ENCODE results near the gene KCNN3. TPM values are rescaled to one million over a fixed set of nuclear protein-coding genes. Genes with fewer than 3 reads are reported as not detected.

The KCNN3 gene
- total RNA-seq, 1 donor from 2014 or later, result 4.3 TPM

DNA sequence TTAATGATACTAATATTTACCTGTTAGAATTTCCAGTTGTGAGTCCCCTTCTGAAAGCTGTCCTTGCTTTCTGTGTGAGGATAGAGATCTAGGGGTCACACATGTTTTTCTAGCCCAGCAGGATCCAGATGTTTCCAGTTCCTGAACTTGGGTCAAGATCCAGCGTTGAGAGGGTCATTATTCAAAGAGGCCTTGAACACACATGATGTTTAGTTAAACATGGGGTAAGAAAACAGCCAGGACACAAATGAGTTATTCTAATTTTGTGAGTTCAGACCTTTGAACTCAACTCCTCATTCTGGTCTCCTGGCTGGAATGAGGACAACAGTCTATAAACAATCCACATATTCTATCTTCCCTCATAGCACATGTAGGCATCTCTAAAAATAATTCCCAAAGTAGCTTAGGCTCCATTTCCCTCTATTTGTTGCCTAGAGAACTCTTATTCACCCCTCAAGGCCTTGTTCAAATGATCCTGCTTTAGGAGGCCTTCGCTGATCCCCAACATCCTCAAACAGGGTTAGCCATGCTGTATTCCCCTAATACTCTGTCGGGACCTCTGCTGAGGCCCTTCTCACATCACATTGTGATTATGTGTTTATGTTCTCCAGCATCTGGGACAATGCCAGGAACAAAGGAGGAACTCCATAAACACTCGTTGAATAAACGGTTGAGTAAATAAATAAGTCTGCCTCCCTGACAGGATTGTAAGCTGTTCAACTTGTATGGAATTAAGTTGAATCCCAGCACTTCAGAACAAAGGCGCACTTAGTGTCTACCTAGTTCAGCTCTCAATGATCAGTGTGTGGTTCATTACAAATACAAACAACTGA, 15.0 kb upstream of the KCNN3 start:
- Mint-ChIP-seq H3K9me3 (no peaks in the 10 kb centered on the region), H3K4me1 (peaks cover 32% of the 10 kb centered on the region), H3K27me3 (ENCODE audit: insufficient read depth, low read depth) (peaks cover 4% of the 10 kb centered on the region), H3K4me3 (no peak overlapping the region), H3K27ac (peak overlapping the region; percentile 24), H3K36me3 (no peaks in the 10 kb centered on the region)
- TF ChIP-seq, protein P1, sequence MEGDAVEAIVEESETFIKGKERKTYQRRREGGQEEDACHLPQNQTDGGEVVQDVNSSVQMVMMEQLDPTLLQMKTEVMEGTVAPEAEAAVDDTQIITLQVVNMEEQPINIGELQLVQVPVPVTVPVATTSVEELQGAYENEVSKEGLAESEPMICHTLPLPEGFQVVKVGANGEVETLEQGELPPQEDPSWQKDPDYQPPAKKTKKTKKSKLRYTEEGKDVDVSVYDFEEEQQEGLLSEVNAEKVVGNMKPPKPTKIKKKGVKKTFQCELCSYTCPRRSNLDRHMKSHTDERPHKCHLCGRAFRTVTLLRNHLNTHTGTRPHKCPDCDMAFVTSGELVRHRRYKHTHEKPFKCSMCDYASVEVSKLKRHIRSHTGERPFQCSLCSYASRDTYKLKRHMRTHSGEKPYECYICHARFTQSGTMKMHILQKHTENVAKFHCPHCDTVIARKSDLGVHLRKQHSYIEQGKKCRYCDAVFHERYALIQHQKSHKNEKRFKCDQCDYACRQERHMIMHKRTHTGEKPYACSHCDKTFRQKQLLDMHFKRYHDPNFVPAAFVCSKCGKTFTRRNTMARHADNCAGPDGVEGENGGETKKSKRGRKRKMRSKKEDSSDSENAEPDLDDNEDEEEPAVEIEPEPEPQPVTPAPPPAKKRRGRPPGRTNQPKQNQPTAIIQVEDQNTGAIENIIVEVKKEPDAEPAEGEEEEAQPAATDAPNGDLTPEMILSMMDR (IDR thresholded peaks at IDR 0.05), result no peak
- Histone ChIP-seq H3K36me3 (no peaks in the 10 kb centered on the region), H3K27ac (no peak overlapping the region), H3K9me3 (ENCODE audit: low read depth) (no peaks in the 10 kb centered on the region), H3K4me1 (peaks cover 5% of the 10 kb centered on the region), H3K27me3 (no peaks in the 10 kb centered on the region), H4K20me1 (ENCODE audit: low read depth) (no peaks in the 10 kb centered on the region), H3K79me2 (ENCODE audit: low read depth) (no peaks in the 10 kb centered on the region), H3K4me2 (no peak overlapping the region), H3K9ac (no peak overlapping the region), H3F3A (ENCODE audit: low read depth) (no peaks in the 10 kb centered on the region), H2AFZ (replicated peaks) (no peak overlapping the region), H3K4me3 (no peak overlapping the region)
- no peak for DNase-seq (ENCODE audit: low spot score)

DNA sequence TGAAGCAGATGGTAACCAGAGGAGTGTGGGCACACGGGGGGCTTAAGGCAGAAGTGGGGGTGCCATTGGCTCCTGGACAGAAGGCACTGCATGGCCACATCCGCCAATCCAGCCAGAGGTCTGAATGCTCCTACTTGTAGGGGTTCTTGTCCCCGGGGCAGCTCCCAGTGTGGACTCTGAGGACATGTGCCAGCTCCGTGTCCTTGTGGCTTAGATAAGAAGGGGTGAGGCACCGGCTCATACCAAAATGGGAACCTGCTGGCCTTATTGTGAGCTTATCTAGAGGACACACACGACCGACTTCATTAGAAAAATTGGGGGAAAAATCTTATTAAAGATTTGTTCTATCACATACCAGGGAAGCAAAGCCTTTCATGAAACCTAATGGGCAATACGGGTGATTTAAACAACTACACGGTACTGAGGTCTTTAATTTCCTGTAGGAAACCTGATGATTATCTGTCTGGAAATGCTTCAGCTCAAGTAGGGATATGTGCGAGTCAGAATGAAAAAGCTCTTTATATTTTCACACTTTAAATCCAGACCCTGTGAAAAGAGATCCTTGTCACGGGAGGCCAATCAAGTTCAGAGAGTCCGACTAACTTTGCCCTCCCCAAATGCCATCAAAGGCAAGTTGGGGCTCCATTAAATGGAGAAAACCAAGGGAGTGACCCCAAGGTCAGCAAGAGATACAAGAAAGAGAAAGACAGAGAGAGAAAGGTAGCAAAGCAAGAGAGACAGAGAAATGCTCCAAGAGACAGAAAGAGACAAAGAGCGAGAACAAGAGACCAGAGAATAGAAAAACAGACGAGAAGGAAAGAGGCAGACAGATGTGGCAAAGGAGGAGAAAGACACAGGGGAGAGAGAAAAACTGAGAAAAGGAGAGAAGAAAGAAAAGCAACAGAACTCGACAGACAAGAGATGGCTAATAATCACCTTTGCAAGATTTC, 14.1 kb upstream of the KCNN3 start:
- H3K27ac Mint-ChIP-seq, result no peak overlapping the region
- Histone ChIP-seq H3K27ac (no peak overlapping the region), H3K4me3 (no peak overlapping the region), H3F3A (ENCODE audit: low read depth) (no peaks in the 10 kb centered on the region), H3K79me2 (ENCODE audit: low read depth) (no peaks in the 10 kb centered on the region), H3K4me2 (no peak overlapping the region), H3K36me3 (no peaks in the 10 kb centered on the region), H3K9me3 (ENCODE audit: low read depth) (no peaks in the 10 kb centered on the region), H3K4me1 (peaks cover 5% of the 10 kb centered on the region), H3K27me3 (no peaks in the 10 kb centered on the region), H4K20me1 (ENCODE audit: low read depth) (no peaks in the 10 kb centered on the region), H3K9ac (no peak overlapping the region), H2AFZ (replicated peaks) (no peak overlapping the region)
- no peak for DNase-seq (ENCODE audit: low spot score)
- H3K27me3 Mint-ChIP-seq (ENCODE audit: insufficient read depth, low read depth), result no peaks in the 10 kb centered on the region
- H3K9me3 Mint-ChIP-seq, result no peaks in the 10 kb centered on the region
- H3K4me3 Mint-ChIP-seq, result no peak overlapping the region
- peaks cover 35% of the 10 kb centered on the region for H3K4me1 Mint-ChIP-seq
- H3K36me3 Mint-ChIP-seq, result no peaks in the 10 kb centered on the region
- TF ChIP-seq EZH2phosphoT487 (IDR thresholded peaks at IDR 0.05) (no peak), EZH2 (IDR thresholded peaks at IDR 0.05) (no peak)
- TF ChIP-seq, protein P1 (IDR thresholded peaks at IDR 0.05), result no peak

DNA sequence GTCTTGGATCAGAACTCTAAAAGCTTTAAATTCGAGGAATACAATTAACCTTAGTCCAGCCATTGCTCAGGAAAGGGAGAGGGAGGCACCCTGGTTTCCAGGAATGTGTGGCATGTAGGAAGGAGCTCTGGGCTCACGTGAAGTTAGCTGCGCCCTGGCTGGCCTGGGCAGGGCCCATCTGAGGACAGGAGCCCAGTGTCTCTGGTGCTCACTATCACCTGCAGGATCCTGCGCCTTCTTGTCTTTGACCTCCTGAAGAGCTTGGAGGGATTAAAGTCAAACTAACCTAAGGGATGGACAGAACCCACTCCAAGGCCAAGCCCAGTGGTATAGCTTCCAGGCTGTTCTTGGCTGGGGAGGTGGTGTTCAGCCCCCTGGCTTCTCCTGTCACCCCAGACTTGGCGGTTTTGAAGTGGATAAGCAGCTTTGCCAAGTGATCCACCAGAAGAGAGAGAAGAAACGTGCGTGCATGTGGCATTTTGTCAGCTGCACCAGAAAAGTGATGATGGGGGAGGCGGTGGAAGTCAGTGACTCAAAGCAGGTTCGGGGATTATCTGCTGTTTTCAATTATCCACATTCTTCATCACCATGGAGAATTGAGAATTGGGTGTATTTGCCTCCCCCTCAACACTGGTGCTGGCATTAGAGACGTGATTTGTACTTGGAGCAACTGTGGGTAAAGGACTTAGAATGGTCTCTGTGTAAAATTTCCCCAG, 11.9 kb upstream of the KCNN3 start:
- H3K27me3 Mint-ChIP-seq (ENCODE audit: insufficient read depth, low read depth), result no peaks in the 10 kb centered on the region
- Histone ChIP-seq H3K4me1 (peaks cover 5% of the 10 kb centered on the region), H3K36me3 (no peaks in the 10 kb centered on the region), H2AFZ (replicated peaks) (no peak overlapping the region), H3K27ac (no peak overlapping the region), H3K79me2 (ENCODE audit: low read depth) (no peaks in the 10 kb centered on the region), H3F3A (ENCODE audit: low read depth) (no peaks in the 10 kb centered on the region), H4K20me1 (ENCODE audit: low read depth) (no peaks in the 10 kb centered on the region), H3K9ac (no peak overlapping the region), H3K4me3 (no peak overlapping the region), H3K4me2 (no peak overlapping the region), H3K9me3 (ENCODE audit: low read depth) (no peaks in the 10 kb centered on the region), H3K27me3 (no peaks in the 10 kb centered on the region)
- H3K4me1 Mint-ChIP-seq, result peaks cover 34% of the 10 kb centered on the region
- H3K4me3 Mint-ChIP-seq, result no peak overlapping the region
- no peaks in the 10 kb centered on the region for H3K36me3 Mint-ChIP-seq
- DNase-seq (ENCODE audit: low spot score), result no peak
- peak overlapping the region; percentile 78 for H3K27ac Mint-ChIP-seq
- TF ChIP-seq EZH2 (IDR thresholded peaks at IDR 0.05) (no peak), EZH2phosphoT487 (IDR thresholded peaks at IDR 0.05) (no peak)
- TF ChIP-seq, protein P1 (IDR thresholded peaks at IDR 0.05), result no peak
- no peaks in the 10 kb centered on the region for H3K9me3 Mint-ChIP-seq
